Caco-2 (cell line): ENCODE data around the gene ZNF592. TPM values are rescaled to one million over a fixed set of nuclear protein-coding genes. Genes with fewer than 3 reads are reported as not detected.
A peak's percentile ranks its signal among the peaks of the same experiment; 100 is the strongest.

Experiments
- BruUV-seq: library from RNA; stranded (reverse); fragments of 400-500 nt; replicated peaks from 2 replicates; lab custom pipeline; 2021; lab: Mats Ljungman, UMichigan
- CTCF ChIA-PET: fragments of 300-600 bp; sonication (Branson Sonifier 250); formaldehyde crosslinking; loops from one replicate; lab custom pipeline; 2022; ENCODE audit warnings: antibody characterized with exemption; lab: Charles Lee
- POLR2A ChIA-PET: fragments of 300-600 bp; sonication (Branson Sonifier 250); formaldehyde crosslinking; loops from one replicate; lab custom pipeline; 2022; ENCODE audit warnings: antibody characterized with exemption; lab: Charles Lee
- DNase-seq, 2 experiments: peaks; one replicate each; pipeline versions ENCODE4 v3.0.0 to v3.0.0-alpha.2; 2020 to 2022
- H3K27me3 ChIP-seq: replicated peaks from 2 replicates; pipeline ENCODE4 v1.6.0; 2011; ENCODE audit warnings: low read length; ENCODE audit not compliant: control insufficient read depth, insufficient read depth
- H3K36me3 ChIP-seq: 2 replicates; pipeline ENCODE4 v1.5.1; 2011; ENCODE audit warnings: low read length; ENCODE audit not compliant: control insufficient read depth, insufficient read depth
- H3K4me1 ChIP-seq: fragments of 250-450 bp; sonication (Bioruptor Pico); 2 replicates; pipeline ENCODE4 v1.5.1; 2020; ENCODE audit warnings: mild to moderate bottlenecking
- H3K4me3 ChIP-seq: 2 replicates; pipeline ENCODE4 v1.5.1; 2011; ENCODE audit warnings: low read depth, mild to moderate bottlenecking, control low read depth, low read length
- H3K9me3 ChIP-seq: fragments of 250-450 bp; sonication (Bioruptor Pico); 2 replicates; pipeline ENCODE4 v1.5.1; 2020; ENCODE audit warnings: mild to moderate bottlenecking, moderate library complexity
- H3K27ac Mint-ChIP-seq: one replicate; pipeline ENCODE4 v1.8.0; 2022; ENCODE audit warnings: mixed read lengths; ENCODE audit not compliant: unreplicated experiment
- H3K27me3 Mint-ChIP-seq: one replicate; pipeline ENCODE4 v1.8.0; 2022; ENCODE audit warnings: mixed read lengths; ENCODE audit not compliant: insufficient read depth, unreplicated experiment
- H3K36me3 Mint-ChIP-seq: one replicate; pipeline ENCODE4 v1.8.0; 2022; ENCODE audit warnings: mild to moderate bottlenecking, mixed read lengths; ENCODE audit not compliant: insufficient read depth, unreplicated experiment
- H3K4me1 Mint-ChIP-seq: one replicate; pipeline ENCODE4 v1.8.0; 2022; ENCODE audit warnings: low read depth, mixed read lengths; ENCODE audit not compliant: unreplicated experiment
- H3K4me3 Mint-ChIP-seq: one replicate; pipeline ENCODE4 v1.8.0; 2022; ENCODE audit warnings: mild to moderate bottlenecking, moderate library complexity, mixed read lengths; ENCODE audit not compliant: unreplicated experiment
- H3K9me3 Mint-ChIP-seq: one replicate; pipeline ENCODE4 v1.8.0; 2022; ENCODE audit warnings: mixed read lengths; ENCODE audit not compliant: unreplicated experiment
- CTCF ChIP-seq, 2 experiments: fragments of 200-600 bp in 1 of 2; IDR thresholded peaks; 1 replicate in 1 of 2; 2 replicates in 1 of 2; pipeline versions ENCODE4 v1.5.1 to v1.8.0; 2011 to 2022; ENCODE audit warnings: antibody characterized with exemption in 1 of 2, control low read depth in 1 of 2, inconsistent platforms in 1 of 2, low read depth in 1 of 2, low read length in 1 of 2, mild to moderate bottlenecking in 1 of 2, moderate library complexity in 1 of 2; ENCODE audit not compliant: insufficient read depth in 1 of 2, severe bottlenecking in 1 of 2, unreplicated experiment in 1 of 2
- intact Hi-C: fragments of 100-400 bp; cut with micrococcal nuclease; formaldehyde crosslinking; loops from one replicate; pipeline ENCODE4 v1.10.0; 2022; ENCODE audit not compliant: unreplicated experiment
- total RNA-seq: library from RNA; stranded (reverse); gene quantifications from 2 replicates; pipeline ENCODE4 v1.2.3, GENCODE V29; 2022

ZNF592 gene
- total RNA-seq, 1 experiment from 2014 or later = 30.6 TPM

- peaks cover 5% of the 10 kb centered on the region for H3K36me3 Mint-ChIP-seq
- ChIA-PET POLR2A (no interaction called here), CTCF (no interaction called here)
- H3K4me3 ChIP-seq = no peak overlapping the region
- H3K4me1 Mint-ChIP-seq = peaks cover 9% of the 10 kb centered on the region
- H3K36me3 ChIP-seq = no peaks in the 10 kb centered on the region
- H3K9me3 ChIP-seq = no peaks in the 10 kb centered on the region
- no TSS peak for BruUV-seq
- H3K27me3 Mint-ChIP-seq = no peaks in the 10 kb centered on the region
- TF ChIP-seq CTCF (IDR thresholded peaks at IDR 0.05; ENCODE audit: insufficient read depth in 1 of 2, low read depth in 1 of 2, low read length in 1 of 2, severe bottlenecking in 1 of 2, unreplicated experiment in 1 of 2) = no peak
- no peaks in the 10 kb centered on the region for H3K27me3 ChIP-seq
- peaks cover 6% of the 10 kb centered on the region; the same call in 1 of the 2 replicates for H3K4me1 ChIP-seq
- intact Hi-C loops = no loop called here
- no peak overlapping the region for H3K27ac Mint-ChIP-seq
- H3K4me3 Mint-ChIP-seq = no peak overlapping the region
- no peak for DNase-seq
- H3K9me3 Mint-ChIP-seq = no peaks in the 10 kb centered on the region
Observed at GRCh38 chr15:84721371-84721770, 27.0 kb upstream of the ZNF592 start.

- CTCF ChIA-PET = no interaction called here
- intact Hi-C loops = no loop called here
- H3K27me3 Mint-ChIP-seq = no peaks in the 10 kb centered on the region
- Histone ChIP-seq H3K4me3 (no peak overlapping the region), H3K4me1 (peaks cover 6% of the 10 kb centered on the region; the same call in 1 of the 2 replicates), H3K36me3 (no peaks in the 10 kb centered on the region), H3K27me3 (no peaks in the 10 kb centered on the region), H3K9me3 (no peaks in the 10 kb centered on the region)
- no peak for TF ChIP-seq CTCF (IDR thresholded peaks at IDR 0.05; ENCODE audit: insufficient read depth in 1 of 2, low read depth in 1 of 2, low read length in 1 of 2, severe bottlenecking in 1 of 2, unreplicated experiment in 1 of 2)
- DNase-seq = no peak
- no peaks in the 10 kb centered on the region for H3K9me3 Mint-ChIP-seq
- H3K4me3 Mint-ChIP-seq = no peak overlapping the region
- peaks cover 9% of the 10 kb centered on the region for H3K4me1 Mint-ChIP-seq
- H3K27ac Mint-ChIP-seq = no peak overlapping the region
- no peaks in the 10 kb centered on the region for H3K36me3 Mint-ChIP-seq
- POLR2A ChIA-PET = no interaction called here
- BruUV-seq = no TSS peak
Observed at GRCh38 chr15:84722628-84723027, 25.8 kb upstream of the ZNF592 start.

GRCh38 chr15:84725001-84725491, 23.3 kb upstream of the ZNF592 start:
- POLR2A ChIA-PET = interaction anchor here (0.6 to 1.5 kb wide), 2 partner anchors 9 to 10 kb away, joined by 4 to 5 read pairs; partner anchors contain the start of gene SEC11A
- Histone ChIP-seq H3K4me3 (no peak overlapping the region), H3K27me3 (no peaks in the 10 kb centered on the region), H3K9me3 (no peaks in the 10 kb centered on the region), H3K4me1 (peaks cover 6% of the 10 kb centered on the region; the same call in 1 of the 2 replicates), H3K36me3 (no peaks in the 10 kb centered on the region)
- no peaks in the 10 kb centered on the region for H3K36me3 Mint-ChIP-seq
- peaks cover 9% of the 10 kb centered on the region for H3K4me1 Mint-ChIP-seq
- H3K9me3 Mint-ChIP-seq = no peaks in the 10 kb centered on the region
- no peak for TF ChIP-seq CTCF (IDR thresholded peaks at IDR 0.05; ENCODE audit: insufficient read depth in 1 of 2, low read depth in 1 of 2, low read length in 1 of 2, severe bottlenecking in 1 of 2, unreplicated experiment in 1 of 2)
- DNase-seq = no peak
- no peaks in the 10 kb centered on the region for H3K27me3 Mint-ChIP-seq
- intact Hi-C loops = no loop called here
- no peak overlapping the region for H3K4me3 Mint-ChIP-seq
- CTCF ChIA-PET = interaction anchor here (0.6 to 1.0 kb wide), 2 partner anchors 9 kb away, joined by 3 read pairs; partner anchors contain the start of gene SEC11A
- no TSS peak for BruUV-seq
- peak overlapping the region; percentile 14 for H3K27ac Mint-ChIP-seq
